Measurements from ENCODE around the gene PHB1.

The PHB1 gene

GRCh38 chr17:49461580-49461979 lies 46.9 kb upstream of the PHB1 start:
- POLR2A ChIA-PET, result no interaction called here

GRCh38 chr17:49460401-49460800 lies 45.7 kb upstream of the PHB1 start:
- Histone ChIP-seq H3K4me1 (ENCODE audit: control insufficient read depth, insufficient read depth, low read length) (no peaks in the 10 kb centered on the region; the same call in 1 of the 2 replicates), H3K27ac (ENCODE audit: extremely low read depth, low read depth, low read length) (no peak overlapping the region), H3K36me3 (ENCODE audit: control insufficient read depth in 2 of 2, insufficient read depth in 1 of 2, low read length in 2 of 2) (no peaks in the 10 kb centered on the region), H3K4me3 (ENCODE audit: low read depth, low read length) (no peak overlapping the region), H3K9me3 (ENCODE audit: control insufficient read depth, insufficient read depth, low read depth, low read length) (no peaks in the 10 kb centered on the region)
- POLR2A ChIA-PET, result no interaction called here
- TF ChIP-seq ZNF140 (tag by site-specific recombination; IDR thresholded peaks at IDR 0.05) (no peak), HOXA7 (CRISPR knock-in tag; IDR thresholded peaks at IDR 0.05; ENCODE audit: borderline replicate concordance) (no peak), ZNF157 (tag by site-specific recombination; IDR thresholded peaks at IDR 0.05) (no peak), PRDM2 (tag by site-specific recombination; IDR thresholded peaks at IDR 0.05; ENCODE audit: borderline replicate concordance) (no peak), ZNF155 (tag by site-specific recombination; IDR thresholded peaks at IDR 0.05) (no peak), ZFP3 (tag by site-specific recombination; IDR thresholded peaks at IDR 0.05; ENCODE audit: low read depth) (no peak), ZNF677 (tag by site-specific recombination; IDR thresholded peaks at IDR 0.05) (no peak), ZNF621 (tag by site-specific recombination; IDR thresholded peaks at IDR 0.05) (no peak), ZNF292 (tag by site-specific recombination; IDR thresholded peaks at IDR 0.05; ENCODE audit: borderline replicate concordance, low read depth) (no peak), AEBP2 (tag by site-specific recombination; IDR thresholded peaks at IDR 0.05; ENCODE audit: borderline replicate concordance) (no peak), ZNF548 (tag by site-specific recombination; IDR thresholded peaks at IDR 0.05) (no peak)
- TF ChIP-seq, protein P1, sequence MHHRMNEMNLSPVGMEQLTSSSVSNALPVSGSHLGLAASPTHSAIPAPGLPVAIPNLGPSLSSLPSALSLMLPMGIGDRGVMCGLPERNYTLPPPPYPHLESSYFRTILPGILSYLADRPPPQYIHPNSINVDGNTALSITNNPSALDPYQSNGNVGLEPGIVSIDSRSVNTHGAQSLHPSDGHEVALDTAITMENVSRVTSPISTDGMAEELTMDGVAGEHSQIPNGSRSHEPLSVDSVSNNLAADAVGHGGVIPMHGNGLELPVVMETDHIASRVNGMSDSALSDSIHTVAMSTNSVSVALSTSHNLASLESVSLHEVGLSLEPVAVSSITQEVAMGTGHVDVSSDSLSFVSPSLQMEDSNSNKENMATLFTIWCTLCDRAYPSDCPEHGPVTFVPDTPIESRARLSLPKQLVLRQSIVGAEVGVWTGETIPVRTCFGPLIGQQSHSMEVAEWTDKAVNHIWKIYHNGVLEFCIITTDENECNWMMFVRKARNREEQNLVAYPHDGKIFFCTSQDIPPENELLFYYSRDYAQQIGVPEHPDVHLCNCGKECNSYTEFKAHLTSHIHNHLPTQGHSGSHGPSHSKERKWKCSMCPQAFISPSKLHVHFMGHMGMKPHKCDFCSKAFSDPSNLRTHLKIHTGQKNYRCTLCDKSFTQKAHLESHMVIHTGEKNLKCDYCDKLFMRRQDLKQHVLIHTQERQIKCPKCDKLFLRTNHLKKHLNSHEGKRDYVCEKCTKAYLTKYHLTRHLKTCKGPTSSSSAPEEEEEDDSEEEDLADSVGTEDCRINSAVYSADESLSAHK (tag by site-specific recombination; IDR thresholded peaks at IDR 0.05), result no peak
- CTCF ChIA-PET, result interaction anchor here (0.7 to 2.2 kb wide), 3 partner anchors 25 to 491 kb away, joined by 3 to 10 read pairs (median 8); no protein-coding TSS in a partner anchor

More at GRCh38 chr17:49461580-49461979, 46.9 kb upstream of the PHB1 start:
- Histone ChIP-seq H3K36me3 (ENCODE audit: control insufficient read depth in 2 of 2, insufficient read depth in 1 of 2, low read length in 2 of 2) (no peaks in the 10 kb centered on the region), H3K9me3 (ENCODE audit: control insufficient read depth, insufficient read depth, low read depth, low read length) (no peaks in the 10 kb centered on the region), H3K4me1 (ENCODE audit: control insufficient read depth, insufficient read depth, low read length) (no peaks in the 10 kb centered on the region), H3K27ac (ENCODE audit: extremely low read depth, low read depth, low read length) (no peak overlapping the region), H3K4me3 (ENCODE audit: low read depth, low read length) (no peak overlapping the region)
- CTCF ChIA-PET, result interaction anchor here (1.0 to 2.2 kb wide), 4 partner anchors 26 to 96 kb away, joined by 4 to 10 read pairs (median 8); no protein-coding TSS in a partner anchor
- no peak for TF ChIP-seq ZNF239 (tag by site-specific recombination; IDR thresholded peaks at IDR 0.05)
- no peak for TF ChIP-seq ZNF791 (tag by site-specific recombination; IDR thresholded peaks at IDR 0.05)
- TF ChIP-seq ZNF660 (tag by site-specific recombination; IDR thresholded peaks at IDR 0.05), result no peak
- TF ChIP-seq ZNF266 (tag by site-specific recombination; IDR thresholded peaks at IDR 0.05; ENCODE audit: low read depth), result no peak
